Kidney glomerular epithelial cell (primary cell): ENCODE results near the gene SDCCAG8.

Source experiments
- DNase-seq: peaks from one replicate; lab custom pipeline; 2025; lab: John Stamatoyannopoulos, UW

Gene SDCCAG8

DNA sequence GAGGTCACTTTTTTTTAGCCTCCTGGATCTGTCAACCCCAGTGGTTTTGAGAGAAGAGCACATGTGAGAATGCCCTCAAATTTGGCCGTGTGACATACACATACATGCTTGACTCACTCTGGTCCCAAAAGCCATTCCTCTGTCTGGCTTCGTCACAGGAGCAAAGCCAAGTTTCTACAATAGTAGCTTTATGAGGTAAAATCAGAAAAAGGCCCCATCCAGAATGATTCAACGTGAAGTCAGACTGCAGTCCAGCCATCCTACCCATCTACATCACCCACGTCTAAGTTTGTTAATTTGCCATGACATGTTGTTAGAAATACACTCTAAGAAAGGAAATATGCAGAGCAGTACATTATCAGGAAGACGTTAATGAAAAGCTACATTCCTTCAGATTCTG is 245.2 kb downstream of the SDCCAG8 start:
- no peak for DNase-seq

- no peak for DNase-seq
These were observed 247.3 kb downstream of the SDCCAG8 start for GRCh38 chr1:243503155-243503554.

DNA sequence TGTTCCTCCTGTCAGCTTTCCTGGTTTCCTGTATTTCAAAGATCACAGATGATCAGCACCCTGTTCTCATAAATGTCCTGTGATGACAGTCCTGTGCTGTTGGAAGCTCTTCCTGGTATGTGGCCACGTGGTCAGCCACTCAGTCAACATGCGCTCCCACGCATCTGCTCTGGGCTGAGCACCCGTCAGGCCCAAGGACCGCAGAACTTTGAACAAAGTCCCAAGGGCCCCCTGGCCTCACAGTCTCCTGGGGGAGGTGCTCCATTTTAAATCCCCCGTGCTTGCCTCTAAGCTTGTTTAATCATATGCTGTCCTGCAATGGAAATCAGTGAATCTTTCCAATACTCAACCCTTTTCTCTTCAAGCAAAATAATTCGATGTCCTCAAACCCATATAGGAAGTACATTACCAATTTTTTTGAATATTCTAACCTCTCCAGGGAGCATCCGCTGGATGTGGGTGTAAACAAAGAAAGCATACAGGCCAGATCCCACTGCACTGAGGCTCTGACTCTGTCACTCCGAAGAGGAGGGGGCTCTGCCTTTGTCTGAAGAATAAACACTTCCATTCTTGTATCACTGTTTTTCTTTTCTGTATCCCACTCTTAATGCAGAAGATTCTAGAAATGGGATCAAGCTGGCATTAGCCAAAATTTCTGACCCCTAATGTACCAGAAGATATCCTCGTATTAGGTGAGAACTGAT is 250.3 kb downstream of the SDCCAG8 start:
- DNase-seq = no peak

DNA sequence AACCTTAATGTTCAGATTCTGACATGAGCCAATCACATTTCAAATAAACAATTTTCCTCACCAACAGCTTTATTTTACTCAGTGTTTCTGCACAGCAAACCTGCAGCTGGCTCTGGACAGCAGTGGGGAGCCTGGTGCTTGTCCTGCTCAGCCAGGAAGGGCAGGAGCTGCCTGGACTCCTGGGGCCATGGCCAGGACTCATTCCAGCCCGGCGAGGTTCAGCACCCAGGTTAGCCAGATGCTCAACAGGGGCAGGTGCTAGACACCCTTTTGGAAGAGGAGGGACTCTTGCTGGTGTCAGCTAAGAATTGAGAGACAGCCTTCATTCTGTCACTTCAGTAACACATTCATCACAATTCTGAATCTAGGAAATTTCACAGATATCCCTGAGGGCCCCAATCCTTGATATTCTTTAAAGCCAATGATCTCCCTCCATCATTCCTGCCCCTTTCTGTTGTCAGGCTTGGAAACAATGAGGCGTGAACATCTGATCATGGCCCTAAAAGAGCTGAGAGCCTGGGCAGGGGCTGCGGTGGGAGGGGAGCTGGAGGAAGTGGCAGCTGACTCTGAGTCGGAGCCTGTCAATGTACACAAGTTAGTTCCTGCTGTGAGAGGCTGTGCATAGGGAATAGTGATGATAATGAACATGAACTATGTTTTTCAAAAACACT is 251.3 kb downstream of the SDCCAG8 start:
- no peak for DNase-seq

GRCh38 chr1:243507672-243508302 is 251.9 kb downstream of the SDCCAG8 start:
- no peak for DNase-seq

GRCh38 chr1:243508303-243508713 is 252.5 kb downstream of the SDCCAG8 start:
- no peak for DNase-seq

DNA sequence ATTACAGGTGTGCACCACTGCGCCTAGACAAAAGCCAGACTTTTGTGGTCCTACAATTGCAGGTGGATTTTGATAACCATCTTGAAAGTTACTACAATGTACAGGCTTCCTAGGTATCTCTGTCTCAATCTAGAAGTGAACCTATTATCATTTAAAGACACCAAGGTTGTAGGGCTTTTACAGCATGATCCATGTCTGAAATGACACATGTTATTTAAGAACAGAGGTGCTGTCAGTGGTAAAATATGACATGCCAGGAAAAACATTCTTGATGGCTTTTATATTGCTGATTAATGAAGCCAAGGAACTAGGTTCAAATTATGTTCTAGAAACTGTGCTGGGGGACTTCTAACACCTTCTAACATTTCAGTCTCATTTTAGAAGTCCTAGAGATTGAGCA is 253.1 kb downstream of the SDCCAG8 start:
- DNase-seq = no peak

- no peak for DNase-seq
These were observed 255.1 kb downstream of the SDCCAG8 start for GRCh38 chr1:243510928-243511327.

DNA sequence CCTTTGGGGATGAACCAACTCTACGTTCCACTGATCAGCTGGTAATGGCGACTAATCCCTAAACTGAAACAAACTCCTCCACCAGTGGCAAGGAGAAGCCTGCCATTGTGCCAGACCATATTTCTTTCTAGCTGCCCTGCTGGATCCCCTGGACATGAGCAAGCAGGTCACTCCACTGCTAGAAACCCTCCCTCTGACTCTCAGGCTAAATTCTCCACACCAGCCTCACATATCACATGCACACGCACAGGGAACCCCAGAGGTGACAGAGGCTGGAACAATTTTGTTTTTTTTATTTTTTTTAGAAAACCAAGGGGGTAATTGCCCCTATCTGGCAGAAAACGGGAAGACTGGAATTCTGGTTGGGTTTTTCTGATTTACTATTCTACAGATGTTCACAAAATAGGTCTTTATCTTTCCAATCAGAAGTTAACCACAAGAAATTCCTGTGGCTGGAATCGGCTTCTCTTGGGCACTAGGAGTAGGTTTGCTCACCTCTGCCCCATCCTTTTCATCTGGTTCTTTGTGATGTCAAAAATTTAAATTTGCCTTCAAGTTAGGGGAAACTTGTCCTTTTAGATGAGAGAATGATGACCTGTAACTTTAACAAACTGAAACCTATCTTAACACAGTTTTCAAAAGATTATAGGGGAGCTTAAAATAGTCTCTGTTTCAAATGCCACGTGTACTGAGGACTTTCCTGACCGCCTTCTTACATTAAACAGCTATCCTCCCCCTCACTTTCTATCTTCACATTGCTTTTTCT is 258.1 kb downstream of the SDCCAG8 start:
- no peak for DNase-seq

DNA sequence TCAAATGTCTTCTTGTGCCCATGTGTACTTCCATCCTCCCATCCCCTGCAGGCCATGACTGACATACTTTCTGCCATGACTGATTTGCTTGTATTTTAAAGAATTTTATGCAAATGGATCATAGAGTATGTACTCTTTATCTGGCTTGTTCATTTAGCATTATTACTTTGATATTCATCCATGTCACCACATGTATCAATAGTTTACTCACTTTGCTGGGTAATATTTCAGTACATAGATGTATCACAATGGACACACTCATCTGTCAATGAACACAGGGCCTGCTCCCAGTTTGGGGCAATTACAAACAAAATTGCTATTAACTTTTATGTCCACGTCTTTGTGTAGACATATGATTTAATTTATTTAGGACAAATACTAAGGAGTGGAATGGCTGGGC is 259.1 kb downstream of the SDCCAG8 start:
- no peak for DNase-seq

DNA sequence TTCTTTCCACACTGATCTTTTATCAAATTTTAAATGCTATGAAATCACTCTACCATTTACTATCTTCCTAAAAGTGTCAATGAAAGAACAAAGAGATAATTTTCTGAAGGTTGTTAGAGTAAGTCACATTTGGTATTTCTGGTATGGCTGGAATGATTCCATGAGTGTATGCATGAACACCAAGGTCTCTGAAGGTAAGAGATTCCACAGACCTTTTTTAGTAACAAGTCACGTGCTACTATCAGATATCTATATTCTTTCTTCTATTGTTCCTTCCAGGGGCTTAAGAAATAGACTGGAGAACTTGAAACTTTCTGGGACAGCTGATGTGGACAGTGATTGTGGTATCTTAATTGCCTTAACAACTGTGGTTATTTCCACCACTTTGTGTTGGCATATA is 265.0 kb downstream of the SDCCAG8 start:
- no peak for DNase-seq

DNA sequence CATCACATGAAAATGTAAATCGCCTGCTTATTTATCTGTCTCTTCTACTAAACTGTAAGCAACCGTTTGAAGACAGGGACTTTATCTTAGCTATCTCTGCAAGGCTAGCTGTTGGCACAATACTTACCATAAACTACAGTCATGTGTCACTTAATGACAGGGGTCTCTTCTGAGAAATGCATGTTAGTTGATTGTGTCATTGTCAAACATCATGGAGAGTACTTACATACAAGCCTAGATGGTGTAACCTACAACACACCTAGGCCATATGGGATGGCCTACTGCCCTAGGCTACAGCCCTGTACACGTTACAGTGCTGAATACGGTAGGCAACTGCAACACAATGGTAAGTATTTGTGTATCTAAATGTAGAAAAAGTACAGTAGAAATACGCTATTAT is 267.9 kb downstream of the SDCCAG8 start:
- DNase-seq = no peak

DNA sequence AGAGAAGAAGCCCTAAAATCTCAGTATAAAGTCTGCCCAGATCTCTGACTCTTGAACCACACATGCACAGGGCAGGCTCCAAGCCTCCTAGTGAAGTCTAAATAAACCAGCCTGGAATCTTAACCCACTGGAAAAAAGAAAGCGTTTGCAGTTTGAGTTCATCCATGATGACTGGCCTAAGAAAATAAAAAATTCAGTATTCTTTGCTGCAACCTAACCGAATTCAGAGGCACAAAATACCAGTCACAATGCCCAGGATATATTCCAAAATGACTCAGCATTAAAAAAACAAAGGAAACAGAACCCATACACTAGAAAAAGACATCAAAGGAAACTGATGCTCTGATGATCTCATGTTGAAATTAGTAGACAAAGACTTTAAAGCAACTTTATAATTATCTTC is 269.2 kb downstream of the SDCCAG8 start:
- DNase-seq = peak; percentile 83

DNA sequence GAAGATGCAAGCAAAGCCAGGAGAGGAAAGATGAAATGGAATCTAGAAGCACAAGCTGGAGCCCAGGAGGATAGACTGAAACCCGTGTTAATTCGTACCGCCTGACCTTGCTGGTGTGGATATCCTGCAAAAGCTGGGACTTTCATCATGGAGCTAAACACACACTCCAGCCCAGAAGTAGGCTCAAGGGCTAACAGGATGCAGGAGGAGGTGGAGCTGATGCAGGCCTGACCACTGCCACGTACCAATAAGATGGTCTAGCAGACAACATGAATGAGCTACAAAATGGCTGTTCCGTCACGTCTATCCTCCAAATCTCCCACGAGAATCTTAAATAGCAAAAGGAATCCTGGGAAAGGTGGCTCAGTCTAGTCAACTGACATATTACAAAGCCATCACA is 270.3 kb downstream of the SDCCAG8 start:
- DNase-seq = no peak

DNA sequence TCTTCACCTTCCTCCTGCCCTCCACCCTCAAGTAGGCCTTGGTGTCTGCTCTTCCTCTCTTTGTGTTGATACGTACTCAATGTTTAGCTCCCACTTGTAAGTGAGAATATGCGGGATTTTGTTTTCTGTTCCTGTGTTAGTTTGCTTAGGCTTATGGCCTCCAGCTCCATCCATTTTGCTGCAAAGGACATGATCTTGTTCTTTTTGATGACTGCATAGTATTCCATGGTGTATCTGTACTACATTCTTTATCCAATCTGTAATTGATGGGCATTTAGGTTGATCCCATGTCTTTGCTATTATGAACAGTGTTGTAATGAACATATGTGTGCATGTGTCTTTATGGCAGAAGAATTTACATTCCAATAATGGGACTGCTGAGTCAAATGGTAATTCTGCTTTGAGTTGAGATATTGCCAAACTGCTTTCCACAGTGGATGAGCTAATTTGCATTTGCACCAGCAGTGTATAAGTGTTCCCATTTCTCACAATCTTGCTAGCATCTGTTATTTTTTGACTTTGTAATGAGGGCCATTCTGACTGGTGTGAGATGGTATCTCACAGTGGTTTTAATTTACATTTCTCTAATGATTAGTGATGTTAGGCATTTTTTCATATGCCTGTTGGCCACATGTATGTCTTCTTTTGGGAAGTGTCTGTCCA is 272.7 kb downstream of the SDCCAG8 start:
- no peak for DNase-seq

GRCh38 chr1:243529512-243529911 is 273.7 kb downstream of the SDCCAG8 start:
- no peak for DNase-seq

DNA sequence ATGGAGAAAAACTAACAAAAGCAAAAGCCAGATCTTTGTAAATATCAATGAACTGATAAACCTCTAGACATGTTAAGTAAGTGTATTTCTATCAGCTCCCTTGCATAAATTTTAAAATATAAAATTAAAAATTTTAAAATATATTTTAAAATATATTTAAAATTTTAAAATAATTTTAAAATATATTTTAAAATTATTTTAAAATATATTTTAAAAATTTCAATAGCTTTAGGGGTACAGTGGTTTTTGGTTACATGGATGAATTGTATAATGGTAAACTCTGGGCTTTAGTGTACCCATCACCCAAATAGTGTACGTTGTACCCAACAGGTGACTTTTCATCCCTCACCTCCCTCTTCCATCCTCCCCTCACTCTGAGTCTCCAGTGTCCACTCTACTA is 279.2 kb downstream of the SDCCAG8 start:
- DNase-seq = no peak

DNA sequence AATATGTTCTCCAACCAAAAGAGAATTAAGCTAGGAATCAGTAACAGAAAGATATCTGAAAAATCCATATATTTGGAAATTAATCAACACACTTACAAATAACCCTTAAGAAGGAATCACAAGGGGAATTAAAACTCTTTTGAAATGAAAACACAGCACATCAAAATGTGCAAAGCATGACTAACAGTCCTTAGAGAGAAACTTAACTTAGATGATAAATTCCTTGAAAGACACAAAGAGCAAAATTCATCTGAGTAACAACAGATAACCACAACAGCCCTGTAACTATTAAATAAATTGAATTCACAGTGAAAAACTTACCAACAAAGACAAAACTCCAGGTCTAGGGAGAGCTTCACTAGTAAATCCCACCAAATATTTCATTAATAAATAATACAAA is 283.8 kb downstream of the SDCCAG8 start:
- DNase-seq = no peak

- no peak for DNase-seq
These were observed 287.0 kb downstream of the SDCCAG8 start for GRCh38 chr1:243542739-243543415.

DNA sequence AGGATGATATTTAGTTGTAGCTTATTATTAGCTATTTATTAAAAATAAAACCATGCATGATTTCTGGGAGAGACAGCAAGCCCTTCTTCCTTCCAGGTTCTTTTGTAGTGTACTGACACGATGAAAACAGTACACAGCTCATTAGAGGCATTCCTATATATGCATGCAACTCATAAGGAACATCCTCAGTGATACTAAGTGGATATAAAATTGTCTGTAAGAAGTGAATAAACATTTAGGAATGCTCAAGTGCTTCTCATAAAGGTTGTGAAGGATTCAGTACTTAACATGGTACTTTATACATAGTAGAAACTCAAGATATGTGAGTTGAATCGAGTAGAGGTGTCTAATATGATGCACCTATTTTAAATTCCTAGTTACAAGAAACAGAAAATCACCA is 287.7 kb downstream of the SDCCAG8 start:
- no peak for DNase-seq

GRCh38 chr1:243546457-243546856 is 290.6 kb downstream of the SDCCAG8 start:
- DNase-seq = no peak

GRCh38 chr1:243547891-243548290 is 292.1 kb downstream of the SDCCAG8 start:
- no peak for DNase-seq
